HepG2 (cell line): ENCODE results near the gene MFN2. TPM values are rescaled to one million over a fixed set of nuclear protein-coding genes. Genes with fewer than 3 reads are reported as not detected.

Experiments used
- ATAC-seq: fragments of 200-7000 bp; cut with Tn5 transposase; 3 replicates; pipeline ENCODE4 v1.9.1; 2020; ENCODE audit warnings: mild to moderate bottlenecking, moderate library complexity
- BruUV-seq: library from RNA; stranded (reverse); fragments of 400-500 nt; replicated peaks from 2 replicates; lab custom pipeline; 2021; lab: Mats Ljungman, UMichigan
- CTCF ChIA-PET: fragments of 300-600 bp; formaldehyde crosslinking; extraction: SDS; loops from one replicate; lab custom pipeline; 2021; ENCODE audit warnings: low total read pairs, inconsistent platforms, low intra/inter-chr PET ratio; lab: Yijun Ruan, JAX
- POLR2A ChIA-PET: fragments of 350-600 bp; sonication (Branson Sonifier 250); formaldehyde crosslinking; loops from one replicate; lab custom pipeline; 2020; ENCODE audit warnings: antibody characterized with exemption, inconsistent platforms; lab: Yijun Ruan, JAX
- DNase-seq: peaks from one replicate; pipeline ENCODE4 v3.0.0-alpha.2; 2015; ENCODE audit warnings: low spot score
- FAIRE-seq: peaks from 3 replicates; lab custom pipeline; 2011; peaks lifted over from hg19 to GRCh38; lab: Jason Lieb, UNC
- H2AFZ ChIP-seq: one replicate; pipeline ENCODE4 v1.6.1; 2011; ENCODE audit warnings: low read length, inconsistent platforms
- H3K27ac ChIP-seq: fragments of 300-600 bp; 3 replicates; pipeline ENCODE4 v1.8.0; 2011; ENCODE audit warnings: mixed run types, mild to moderate bottlenecking, mixed read lengths, low read length, inconsistent platforms; ENCODE audit not compliant: insufficient read depth; ENCODE audit errors: extremely low read length
- H3K27me3 ChIP-seq, 2 experiments: fragments of 200-600 bp in 1 of 2; 2 replicates in 1 of 2; 3 replicates in 1 of 2; pipeline versions ENCODE4 v1.6.0 to v1.8.0; 2011; ENCODE audit warnings: low read length in 2 of 2, mild to moderate bottlenecking in 2 of 2, moderate library complexity in 2 of 2, inconsistent platforms in 1 of 2; ENCODE audit not compliant: insufficient read depth in 2 of 2, control insufficient read depth in 1 of 2
- H3K36me3 ChIP-seq, 2 experiments: fragments of 200-600 bp in 1 of 2; replicated peaks in 1 of 2; 2 replicates in 1 of 2; 3 replicates in 1 of 2; pipeline versions ENCODE4 v1.5.1 to v1.8.0; 2011; ENCODE audit warnings: low read length in 2 of 2, inconsistent platforms in 1 of 2; ENCODE audit not compliant: insufficient read depth in 2 of 2, control insufficient read depth in 1 of 2
- H3K4me1 ChIP-seq: 2 replicates; pipeline ENCODE4 v1.5.1; 2012; ENCODE audit warnings: low read length, inconsistent platforms; ENCODE audit not compliant: insufficient read depth
- H3K4me2 ChIP-seq: 2 replicates; pipeline ENCODE4 v1.6.0; 2011; ENCODE audit warnings: low read depth, low read length, inconsistent platforms
- H3K4me3 ChIP-seq, 3 experiments: fragments of 200-600 bp in 1 of 3; sonication (generic), shearing (Covaris generic) in 1 of 3; replicated peaks in 1 of 3; 2 replicates each; pipeline ENCODE4 v1.5.1; 2011 to 2016; ENCODE audit warnings: low read length in 3 of 3, inconsistent platforms in 2 of 3, low read depth in 2 of 3, mild to moderate bottlenecking in 2 of 3, control low read depth in 1 of 3, mixed read lengths in 1 of 3; ENCODE audit not compliant: insufficient read depth in 1 of 3
- H3K79me2 ChIP-seq: one replicate; pipeline ENCODE4 v1.6.1; 2011; ENCODE audit warnings: low read length, inconsistent platforms; ENCODE audit not compliant: insufficient read depth
- H3K9ac ChIP-seq: 2 replicates; pipeline ENCODE4 v1.6.0; 2011; ENCODE audit warnings: mild to moderate bottlenecking, low read depth, low read length, inconsistent platforms; ENCODE audit not compliant: insufficient read depth
- H3K9me3 ChIP-seq: 2 replicates; pipeline ENCODE4 v1.5.1; 2012; ENCODE audit warnings: mild to moderate bottlenecking, low read length
- H4K20me1 ChIP-seq: 2 replicates; pipeline ENCODE4 v1.6.0; 2011; ENCODE audit warnings: inconsistent platforms, mild to moderate bottlenecking, low read length, moderate library complexity; ENCODE audit not compliant: insufficient read depth
- ATF1 ChIP-seq: IDR thresholded peaks from 2 replicates; pipeline ENCODE4 v1.6.1; 2016; ENCODE audit warnings: mild to moderate bottlenecking, control low read depth
- ELF3 ChIP-seq: IDR thresholded peaks from 2 replicates; pipeline ENCODE4 v1.6.1; 2016; ENCODE audit warnings: missing genetic modification reagents, missing compliant biosample characterization
- GABPB1 ChIP-seq: IDR thresholded peaks from 2 replicates; pipeline ENCODE4 v1.6.1; 2016; ENCODE audit warnings: mild to moderate bottlenecking, missing genetic modification reagents, moderate library complexity, missing compliant biosample characterization
- GLI4 ChIP-seq: sonication (generic); formaldehyde crosslinking; IDR thresholded peaks from 2 replicates; pipeline ENCODE4 v1.5.1; 2020; ENCODE audit warnings: missing genetic modification reagents, mild to moderate bottlenecking, moderate library complexity, borderline replicate concordance
- MTF1 ChIP-seq: sonication (generic); formaldehyde crosslinking; IDR thresholded peaks from 2 replicates; pipeline ENCODE4 v1.5.0; 2020; ENCODE audit warnings: missing genetic modification reagents
- RAD21 ChIP-seq: fragments of 450-650 bp; formaldehyde crosslinking; IDR thresholded peaks from 2 replicates; pipeline ENCODE4 v1.5.0; 2020; ENCODE audit warnings: mild to moderate bottlenecking
- XRCC5 ChIP-seq: fragments of 200-400 bp; formaldehyde crosslinking; optimal IDR thresholded peaks from 2 replicates; pipeline ENCODE3; 2017; ENCODE audit warnings: mild to moderate bottlenecking, low read length
- ZBTB20 ChIP-seq: sonication (generic); formaldehyde crosslinking; IDR thresholded peaks from 2 replicates; pipeline ENCODE4 v1.8.1; 2023; ENCODE audit warnings: missing genetic modification reagents, low read depth, mild to moderate bottlenecking, borderline replicate concordance
- ZBTB7A ChIP-seq: sonication (generic); formaldehyde crosslinking; IDR thresholded peaks from 2 replicates; pipeline ENCODE4 v1.8.0; 2022; ENCODE audit warnings: mild to moderate bottlenecking, missing genetic modification reagents
- ZNF207 ChIP-seq: fragments of 450-650 bp; IDR thresholded peaks from 2 replicates; pipeline ENCODE4 v1.6.1; 2016; ENCODE audit warnings: antibody characterized with exemption, borderline replicate concordance
- ZNF234 ChIP-seq: sonication (generic); formaldehyde crosslinking; conservative IDR thresholded peaks from 2 replicates; pipeline ENCODE4 v1.5.1; 2020; ENCODE audit warnings: mild to moderate bottlenecking, missing genetic modification reagents
- ZNF816 ChIP-seq: sonication (generic); formaldehyde crosslinking; IDR thresholded peaks from 2 replicates; pipeline ENCODE4 v1.8.0; 2022; ENCODE audit warnings: missing genetic modification reagents, mild to moderate bottlenecking, borderline replicate concordance
- WGBS: methylation state at CpG from one replicate; pipeline ENCODE4 v1.1.6; 2017; ENCODE audit warnings: low lambda C conversion rate; 5-methylcytosine and 5-hydroxymethylcytosine counted together
- in situ Hi-C: cut with HindIII; loops from 2 replicates; pipeline ENCODE4 v1.10.0; 2017; ENCODE audit warnings: low pct_unique_long_range_greater_than_20kb; ENCODE audit not compliant: extremely low pct_ligation_motif_present
- intact Hi-C: fragments of 100-400 bp; cut with micrococcal nuclease; formaldehyde crosslinking; loops from one replicate; pipeline ENCODE4 v1.10.0; 2022; ENCODE audit not compliant: unreplicated experiment
- polyA plus RNA-seq, 8 experiments: library from polyadenylated mRNA; depleted of rRNA in 3 of 8; stranded (reverse) in 7 of 8; unstranded in 1 of 8; fragments of >200 nt; fragmentation: Illumina TruSeq in 4 of 8; extraction: Trizol in 4 of 8; gene quantifications; 2 replicates each; pipeline versions ENCODE4 v1.2.1 to v1.2.3, GENCODE V29; 2011 to 2016; ENCODE audit warnings: low read depth in 4 of 8, missing spikeins in 1 of 8, mixed read lengths in 1 of 8; ENCODE audit not compliant: insufficient read depth in 1 of 8
- total RNA-seq, 5 experiments: library from RNA; depleted of rRNA; stranded (reverse); fragments of >200 nt; fragmentation: Illumina TruSeq; extraction: Trizol; gene quantifications; 2 replicates each; pipeline ENCODE4 v1.2.3, GENCODE V29; 2016; ENCODE audit warnings: low read depth in 1 of 5
- TF ChIP-seq, protein P1 (sequence below), 2 experiments: sonication (generic) in 1 of 2; formaldehyde crosslinking in 1 of 2; IDR thresholded peaks; 2 replicates each; pipeline versions ENCODE4 v1.6.1 to v1.9.0; 2014 to 2022; ENCODE audit warnings: antibody characterized with exemption in 1 of 2, borderline replicate concordance in 1 of 2, inconsistent platforms in 1 of 2, low read depth in 1 of 2, missing genetic modification reagents in 1 of 2
- TF ChIP-seq, protein P2 (sequence below): sonication (generic); formaldehyde crosslinking; IDR thresholded peaks from 2 replicates; pipeline ENCODE4 v1.4.0; 2020; ENCODE audit warnings: mild to moderate bottlenecking, missing genetic modification reagents, borderline replicate concordance
- TF ChIP-seq, protein P3 (sequence below): sonication (generic); formaldehyde crosslinking; IDR thresholded peaks from 2 replicates; pipeline ENCODE4 v1.8.1; 2023; ENCODE audit warnings: mild to moderate bottlenecking, missing genetic modification reagents, borderline replicate concordance

The MFN2 gene
- total and polyA plus RNA-seq, 2 of the 13 experiments (the other 11 are each of a cell fraction or from before 2014, with no cell fraction given), result 38.7 to 60.9 TPM

DNA sequence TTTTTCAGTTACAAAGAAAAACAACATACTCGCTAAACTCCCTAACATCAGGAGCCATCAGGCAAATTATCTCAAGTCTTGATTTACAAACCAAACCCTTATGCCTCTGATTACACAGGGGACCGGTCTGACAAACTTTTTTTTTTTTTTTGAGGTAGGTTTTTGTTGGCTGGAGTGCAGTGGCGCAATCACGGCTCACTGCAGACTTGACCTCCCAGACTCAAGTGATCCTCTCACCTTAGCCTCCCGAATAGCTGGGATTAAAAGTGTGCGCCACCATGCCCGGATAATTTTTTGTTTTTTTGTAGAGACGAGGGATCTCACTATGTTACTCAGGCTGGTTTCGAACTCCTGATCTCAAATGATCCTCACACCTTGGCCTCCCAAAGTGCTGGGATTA, 35.3 kb downstream of the MFN2 start:
- Histone ChIP-seq H3K79me2 (peaks cover 6% of the 10 kb centered on the region), H3K9me3 (no peaks in the 10 kb centered on the region), H3K9ac (no peak overlapping the region), H3K4me3 (no peak overlapping the region), H2AFZ (no peak overlapping the region), H3K4me1 (peaks cover 6% of the 10 kb centered on the region), H3K36me3 (peaks cover 17 to 24% of the 10 kb centered on the region in 2 experiments), H3K27ac (no peak overlapping the region), H4K20me1 (no peaks in the 10 kb centered on the region), H3K27me3 (no peaks in the 10 kb centered on the region), H3K4me2 (no peak overlapping the region)
- CTCF ChIA-PET, result no interaction called here
- no peak for FAIRE-seq
- POLR2A ChIA-PET, result no interaction called here
- no peak for ATAC-seq
- DNase-seq, result no peak
- WGBS, result 95% methylated on average over 9 of the region's 9 CpGs
- BruUV-seq, result no TSS peak
- in situ Hi-C loops (no loop called here), intact Hi-C loops (no loop called here)
- TF ChIP-seq ZBTB7A (no peak), ELF3 (no peak), ZNF207 (no peak), ZNF816 (no peak), MTF1 (CRISPR knock-in tag) (no peak), ZNF234 (CRISPR knock-in tag) (no peak), GLI4 (CRISPR knock-in tag) (no peak), ZBTB20 (CRISPR knock-in tag) (no peak), ATF1 (CRISPR knock-in tag) (no peak), XRCC5 (no peak), GABPB1 (CRISPR knock-in tag) (no peak), RAD21 (CRISPR knock-in tag) (no peak)
- TF ChIP-seq, protein P1, sequence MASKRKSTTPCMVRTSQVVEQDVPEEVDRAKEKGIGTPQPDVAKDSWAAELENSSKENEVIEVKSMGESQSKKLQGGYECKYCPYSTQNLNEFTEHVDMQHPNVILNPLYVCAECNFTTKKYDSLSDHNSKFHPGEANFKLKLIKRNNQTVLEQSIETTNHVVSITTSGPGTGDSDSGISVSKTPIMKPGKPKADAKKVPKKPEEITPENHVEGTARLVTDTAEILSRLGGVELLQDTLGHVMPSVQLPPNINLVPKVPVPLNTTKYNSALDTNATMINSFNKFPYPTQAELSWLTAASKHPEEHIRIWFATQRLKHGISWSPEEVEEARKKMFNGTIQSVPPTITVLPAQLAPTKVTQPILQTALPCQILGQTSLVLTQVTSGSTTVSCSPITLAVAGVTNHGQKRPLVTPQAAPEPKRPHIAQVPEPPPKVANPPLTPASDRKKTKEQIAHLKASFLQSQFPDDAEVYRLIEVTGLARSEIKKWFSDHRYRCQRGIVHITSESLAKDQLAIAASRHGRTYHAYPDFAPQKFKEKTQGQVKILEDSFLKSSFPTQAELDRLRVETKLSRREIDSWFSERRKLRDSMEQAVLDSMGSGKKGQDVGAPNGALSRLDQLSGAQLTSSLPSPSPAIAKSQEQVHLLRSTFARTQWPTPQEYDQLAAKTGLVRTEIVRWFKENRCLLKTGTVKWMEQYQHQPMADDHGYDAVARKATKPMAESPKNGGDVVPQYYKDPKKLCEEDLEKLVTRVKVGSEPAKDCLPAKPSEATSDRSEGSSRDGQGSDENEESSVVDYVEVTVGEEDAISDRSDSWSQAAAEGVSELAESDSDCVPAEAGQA (IDR thresholded peaks at IDR 0.05; ENCODE audit: low read depth), result no peak
- TF ChIP-seq, protein P1 (CRISPR knock-in tag; IDR thresholded peaks at IDR 0.05; ENCODE audit: borderline replicate concordance), result no peak
- TF ChIP-seq, protein P2, sequence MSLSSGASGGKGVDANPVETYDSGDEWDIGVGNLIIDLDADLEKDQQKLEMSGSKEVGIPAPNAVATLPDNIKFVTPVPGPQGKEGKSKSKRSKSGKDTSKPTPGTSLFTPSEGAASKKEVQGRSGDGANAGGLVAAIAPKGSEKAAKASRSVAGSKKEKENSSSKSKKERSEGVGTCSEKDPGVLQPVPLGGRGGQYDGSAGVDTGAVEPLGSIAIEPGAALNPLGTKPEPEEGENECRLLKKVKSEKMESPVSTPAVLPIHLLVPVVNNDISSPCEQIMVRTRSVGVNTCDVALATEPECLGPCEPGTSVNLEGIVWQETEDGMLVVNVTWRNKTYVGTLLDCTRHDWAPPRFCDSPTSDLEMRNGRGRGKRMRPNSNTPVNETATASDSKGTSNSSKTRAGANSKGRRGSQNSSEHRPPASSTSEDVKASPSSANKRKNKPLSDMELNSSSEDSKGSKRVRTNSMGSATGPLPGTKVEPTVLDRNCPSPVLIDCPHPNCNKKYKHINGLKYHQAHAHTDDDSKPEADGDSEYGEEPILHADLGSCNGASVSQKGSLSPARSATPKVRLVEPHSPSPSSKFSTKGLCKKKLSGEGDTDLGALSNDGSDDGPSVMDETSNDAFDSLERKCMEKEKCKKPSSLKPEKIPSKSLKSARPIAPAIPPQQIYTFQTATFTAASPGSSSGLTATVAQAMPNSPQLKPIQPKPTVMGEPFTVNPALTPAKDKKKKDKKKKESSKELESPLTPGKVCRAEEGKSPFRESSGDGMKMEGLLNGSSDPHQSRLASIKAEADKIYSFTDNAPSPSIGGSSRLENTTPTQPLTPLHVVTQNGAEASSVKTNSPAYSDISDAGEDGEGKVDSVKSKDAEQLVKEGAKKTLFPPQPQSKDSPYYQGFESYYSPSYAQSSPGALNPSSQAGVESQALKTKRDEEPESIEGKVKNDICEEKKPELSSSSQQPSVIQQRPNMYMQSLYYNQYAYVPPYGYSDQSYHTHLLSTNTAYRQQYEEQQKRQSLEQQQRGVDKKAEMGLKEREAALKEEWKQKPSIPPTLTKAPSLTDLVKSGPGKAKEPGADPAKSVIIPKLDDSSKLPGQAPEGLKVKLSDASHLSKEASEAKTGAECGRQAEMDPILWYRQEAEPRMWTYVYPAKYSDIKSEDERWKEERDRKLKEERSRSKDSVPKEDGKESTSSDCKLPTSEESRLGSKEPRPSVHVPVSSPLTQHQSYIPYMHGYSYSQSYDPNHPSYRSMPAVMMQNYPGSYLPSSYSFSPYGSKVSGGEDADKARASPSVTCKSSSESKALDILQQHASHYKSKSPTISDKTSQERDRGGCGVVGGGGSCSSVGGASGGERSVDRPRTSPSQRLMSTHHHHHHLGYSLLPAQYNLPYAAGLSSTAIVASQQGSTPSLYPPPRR (CRISPR knock-in tag), result no peak
- TF ChIP-seq, protein P3, sequence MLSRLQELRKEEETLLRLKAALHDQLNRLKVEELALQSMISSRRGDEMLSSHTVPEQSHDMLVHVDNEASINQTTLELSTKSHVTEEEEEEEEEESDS (CRISPR knock-in tag), result no peak
